Spinal cord (tissue), 10 donors: Measurements from ENCODE around the gene GPC6. TPM values are rescaled to one million over a fixed set of nuclear protein-coding genes. Genes with fewer than 3 reads are reported as not detected.

Experiments
- DNase-seq, 6 donors: peaks; one replicate each; pipeline versions ENCODE4 v3.0.0 to v3.0.0-alpha.2; 2013 to 2015; ENCODE audit warnings: low spot score in 6 of 6, low read depth in 4 of 6
- H3K27ac ChIP-seq: one replicate; pipeline ENCODE4 v1.5.1; 2013; ENCODE audit warnings: low read depth, low read length, control low read depth
- H3K27me3 ChIP-seq: one replicate; pipeline ENCODE4 v1.6.1; 2013; ENCODE audit warnings: low read length; ENCODE audit not compliant: control insufficient read depth, insufficient read depth
- H3K36me3 ChIP-seq: one replicate; pipeline ENCODE4 v1.6.1; 2013; ENCODE audit warnings: low read length; ENCODE audit not compliant: control insufficient read depth, insufficient read depth
- H3K4me1 ChIP-seq: one replicate; pipeline ENCODE4 v1.6.1; 2013; ENCODE audit warnings: low read length; ENCODE audit not compliant: control insufficient read depth, insufficient read depth
- H3K4me3 ChIP-seq: one replicate; pipeline ENCODE4 v1.5.1; 2013; ENCODE audit warnings: low read depth, low read length, control low read depth
- H3K9me3 ChIP-seq: one replicate; pipeline ENCODE4 v1.6.1; 2013; ENCODE audit warnings: low read length; ENCODE audit not compliant: control insufficient read depth, insufficient read depth
- WGBS: methylation state at CpG from one replicate; pipeline ENCODE4 v1.1.5; 2013; ENCODE audit warnings: missing lambda C conversion rate; ENCODE audit not compliant: insufficient coverage; 5-methylcytosine and 5-hydroxymethylcytosine counted together
- polyA plus RNA-seq, 2 donors: library from polyadenylated mRNA; unstranded; fragments of 120-200 nt; gene quantifications; one replicate each; pipeline ENCODE4 v1.2.1, GENCODE V29; 2013; ENCODE audit not compliant: insufficient read length in 2 of 2
- total RNA-seq, 2 donors: library from RNA; depleted of rRNA in 1 of 2; stranded (reverse); fragments of 120-200 nt in 1 of 2; fragments of >200 nt in 1 of 2; gene quantifications; one replicate each; pipeline versions ENCODE4 v1.2.3 to v1.2.4, GENCODE V29; 2013 to 2014
- donor health status: healthy.

The GPC6 gene
- total and polyA plus RNA-seq, 4 donors: 19.8 to 109 (median 46.0) TPM

DNA sequence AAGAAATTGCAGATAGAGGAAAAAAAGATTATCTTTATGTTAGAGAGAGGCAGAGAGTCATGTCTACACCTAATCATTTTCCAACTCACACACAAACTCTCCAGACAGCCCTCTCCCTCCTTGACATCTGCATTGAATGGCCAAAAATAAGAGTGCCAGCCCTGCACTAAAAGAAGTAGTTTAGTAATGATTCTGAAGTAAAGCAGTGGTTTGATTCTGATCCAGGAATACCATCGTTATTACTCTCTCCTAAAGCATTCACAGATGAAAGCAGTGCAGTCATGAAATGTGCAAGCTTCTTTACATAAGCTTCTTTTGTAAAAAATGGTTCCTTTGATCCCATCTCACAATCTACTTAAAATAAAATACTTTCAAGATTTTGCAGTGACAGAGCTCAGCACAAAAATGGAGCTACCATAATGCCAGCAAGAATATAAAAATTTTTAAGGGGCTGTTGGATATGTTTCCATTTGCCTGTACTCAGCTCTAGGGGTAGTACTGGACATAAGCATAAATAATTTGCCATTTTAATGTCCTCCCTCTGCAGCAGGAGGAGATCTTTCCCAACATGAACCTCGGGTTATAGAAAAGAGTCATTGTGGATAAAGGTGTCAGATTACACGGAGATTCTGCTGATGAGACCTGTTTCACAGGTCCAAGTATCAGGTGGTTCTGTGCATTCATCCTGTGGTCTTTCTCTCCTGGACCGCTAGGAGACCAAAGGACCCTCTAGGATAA, 846.6 kb downstream of the GPC6 start:
- Histone ChIP-seq H3K9me3 (no peaks in the 10 kb centered on the region), H3K4me1 (no peaks in the 10 kb centered on the region), H3K4me3 (no peak overlapping the region), H3K27ac (no peak overlapping the region), H3K27me3 (no peaks in the 10 kb centered on the region), H3K36me3 (no peaks in the 10 kb centered on the region)
- no CpG with 5 or more reads among the region's 4 CpGs for WGBS
- peak in 1 of 6 donors; percentile 28 for DNase-seq

DNA sequence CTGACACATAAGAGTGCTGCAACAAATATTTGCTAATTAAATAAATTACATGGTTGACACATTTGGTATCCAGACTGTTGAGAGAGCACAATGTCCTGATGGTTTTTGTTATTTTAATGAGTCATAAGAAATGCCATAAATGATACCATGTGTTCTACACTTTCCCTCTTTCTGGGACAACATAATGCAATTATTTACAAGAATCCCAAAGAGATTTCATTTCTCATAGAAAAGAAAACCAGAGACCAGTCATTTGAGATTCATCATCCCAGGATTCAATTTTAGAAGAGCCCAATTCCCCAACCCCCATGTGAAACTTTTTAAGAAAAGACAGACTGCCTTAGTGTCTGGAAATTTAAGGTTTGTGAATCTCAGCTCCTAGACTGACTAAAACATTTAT, 853.3 kb downstream of the GPC6 start:
- H3K9me3 ChIP-seq: no peaks in the 10 kb centered on the region
- no peak overlapping the region for H3K27ac ChIP-seq
- H3K36me3 ChIP-seq: no peaks in the 10 kb centered on the region
- no peak for DNase-seq
- H3K4me3 ChIP-seq: no peak overlapping the region
- H3K4me1 ChIP-seq: no peaks in the 10 kb centered on the region
- H3K27me3 ChIP-seq: no peaks in the 10 kb centered on the region

- Histone ChIP-seq H3K27me3 (no peaks in the 10 kb centered on the region), H3K4me3 (no peak overlapping the region), H3K36me3 (no peaks in the 10 kb centered on the region), H3K9me3 (no peaks in the 10 kb centered on the region), H3K27ac (no peak overlapping the region), H3K4me1 (no peaks in the 10 kb centered on the region)
- no CpG with 5 or more reads among the region's 1 CpG for WGBS
- DNase-seq: no peak
These were observed 853.9 kb downstream of the GPC6 start for GRCh38 chr13:94080527-94080926.

GRCh38 chr13:94087100-94087499, 860.5 kb downstream of the GPC6 start:
- Histone ChIP-seq H3K27ac (no peak overlapping the region), H3K27me3 (no peaks in the 10 kb centered on the region), H3K4me3 (no peak overlapping the region), H3K4me1 (no peaks in the 10 kb centered on the region), H3K9me3 (no peaks in the 10 kb centered on the region), H3K36me3 (no peaks in the 10 kb centered on the region)
- DNase-seq: no peak
- WGBS: 90% methylated on average over 2 of the region's 3 CpGs

GRCh38 chr13:94088742-94089141, 862.1 kb downstream of the GPC6 start:
- Histone ChIP-seq H3K36me3 (no peaks in the 10 kb centered on the region), H3K27me3 (no peaks in the 10 kb centered on the region), H3K4me3 (no peak overlapping the region), H3K4me1 (no peaks in the 10 kb centered on the region), H3K9me3 (peaks cover 4% of the 10 kb centered on the region), H3K27ac (no peak overlapping the region)
- 100% methylated on average over 1 of the region's 4 CpGs for WGBS
- DNase-seq: no peak

DNA sequence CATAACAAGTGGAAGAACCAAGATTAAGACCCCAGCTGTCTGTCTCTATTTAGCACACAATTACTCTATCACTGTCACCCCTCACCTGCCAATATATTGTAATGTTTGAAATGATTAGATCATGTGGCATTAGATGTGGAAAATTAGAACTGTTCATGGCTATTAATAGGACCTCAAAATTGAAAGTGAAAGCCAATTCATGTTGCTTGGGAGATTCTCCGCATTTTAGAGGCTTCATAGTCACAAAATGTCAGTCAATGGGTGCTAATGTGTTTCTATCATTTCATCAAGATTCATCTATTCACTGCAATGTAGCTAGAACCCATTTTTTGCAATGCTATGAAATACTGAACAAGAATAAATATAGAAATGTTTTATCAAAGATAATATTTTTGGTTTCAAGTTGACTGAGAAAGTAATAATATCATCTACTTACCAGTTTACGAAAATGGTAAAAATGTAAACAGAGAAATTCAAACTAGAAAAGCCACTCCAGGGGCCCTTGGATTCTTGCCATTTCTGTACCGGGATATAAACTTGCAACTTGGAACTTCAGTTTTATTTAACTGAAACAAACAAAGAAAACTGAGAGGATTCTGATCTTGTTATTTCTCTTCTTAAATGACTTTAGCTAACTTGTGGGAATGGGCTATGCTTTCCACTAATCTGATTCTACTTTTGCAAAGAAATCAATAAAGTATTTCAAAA, 864.3 kb downstream of the GPC6 start:
- WGBS: no CpG with 5 or more reads among the region's 3 CpGs
- Histone ChIP-seq H3K27ac (no peak overlapping the region), H3K9me3 (peaks cover 4% of the 10 kb centered on the region), H3K4me1 (no peaks in the 10 kb centered on the region), H3K4me3 (no peak overlapping the region), H3K27me3 (no peaks in the 10 kb centered on the region), H3K36me3 (no peaks in the 10 kb centered on the region)
- no peak for DNase-seq

GRCh38 chr13:94093652-94094315, 867.2 kb downstream of the GPC6 start:
- WGBS: 100% methylated on average over 1 of the region's 2 CpGs
- H3K9me3 ChIP-seq: peaks cover 4% of the 10 kb centered on the region
- no peaks in the 10 kb centered on the region for H3K36me3 ChIP-seq
- no peaks in the 10 kb centered on the region for H3K27me3 ChIP-seq
- no peaks in the 10 kb centered on the region for H3K4me1 ChIP-seq
- DNase-seq: no peak
- no peak overlapping the region for H3K4me3 ChIP-seq
- H3K27ac ChIP-seq: no peak overlapping the region

- no peak for DNase-seq
- H3K4me3 ChIP-seq: no peak overlapping the region
- no peaks in the 10 kb centered on the region for H3K27me3 ChIP-seq
- H3K4me1 ChIP-seq: no peaks in the 10 kb centered on the region
- 94% methylated on average over 2 of the region's 2 CpGs for WGBS
- no peak overlapping the region for H3K27ac ChIP-seq
- H3K9me3 ChIP-seq: no peaks in the 10 kb centered on the region
- H3K36me3 ChIP-seq: no peaks in the 10 kb centered on the region
These were observed 883.2 kb downstream of the GPC6 start for GRCh38 chr13:94109715-94110374.

DNA sequence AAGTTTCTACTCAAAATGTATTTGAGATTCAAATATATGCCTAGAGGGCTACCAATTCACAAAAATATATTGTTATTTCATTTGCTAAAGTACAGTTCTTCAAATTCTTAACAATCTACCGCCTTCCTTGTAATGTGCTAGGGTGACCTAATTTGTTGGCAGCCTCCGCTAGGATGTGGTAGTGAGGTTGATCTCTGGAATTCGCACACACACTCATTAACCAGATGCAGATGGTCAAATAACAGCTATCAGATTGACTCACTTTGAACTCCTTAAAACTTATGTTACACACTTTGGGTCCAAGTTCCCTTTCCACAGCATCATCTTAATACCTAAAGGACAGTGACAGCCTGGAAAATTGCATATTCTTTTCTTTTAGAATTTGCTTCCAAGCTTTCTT, 885.6 kb downstream of the GPC6 start:
- WGBS: no CpG with 5 or more reads among the region's 3 CpGs
- Histone ChIP-seq H3K4me3 (no peak overlapping the region), H3K27me3 (no peaks in the 10 kb centered on the region), H3K9me3 (no peaks in the 10 kb centered on the region), H3K27ac (no peak overlapping the region), H3K4me1 (no peaks in the 10 kb centered on the region), H3K36me3 (no peaks in the 10 kb centered on the region)
- DNase-seq: peak in 1 of 6 donors; percentile 39
